GM12874 (cell line): ENCODE data around the gene CFAP54.

Source experiments
- TF ChIP-seq, protein P1 (sequence below): IDR thresholded peaks from 2 replicates; pipeline ENCODE4 v1.5.1; 2011; ENCODE audit warnings: low read depth, mild to moderate bottlenecking, control low read depth, low read length, moderate library complexity; ENCODE audit not compliant: insufficient read depth

Gene CFAP54

DNA sequence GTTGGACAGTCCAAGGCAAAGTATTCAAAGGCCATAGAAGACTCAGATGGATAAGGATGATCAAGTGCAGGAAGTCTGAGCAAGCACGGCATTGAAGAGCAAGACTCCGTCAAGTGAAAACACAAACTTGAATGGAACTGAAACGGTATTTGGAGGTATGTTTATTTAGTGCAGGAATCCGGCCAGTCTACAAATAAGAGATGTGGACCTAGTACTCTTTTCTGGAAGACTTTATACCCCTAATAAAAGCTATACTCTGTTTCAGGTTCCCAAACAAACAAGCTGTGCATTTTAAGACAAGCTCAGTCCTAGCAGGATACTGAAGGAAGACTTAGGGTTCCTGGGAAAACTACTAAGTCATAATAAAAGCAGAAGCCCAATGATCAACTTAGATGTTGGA is 316.9 kb downstream of the CFAP54 start:
- TF ChIP-seq, protein P1, sequence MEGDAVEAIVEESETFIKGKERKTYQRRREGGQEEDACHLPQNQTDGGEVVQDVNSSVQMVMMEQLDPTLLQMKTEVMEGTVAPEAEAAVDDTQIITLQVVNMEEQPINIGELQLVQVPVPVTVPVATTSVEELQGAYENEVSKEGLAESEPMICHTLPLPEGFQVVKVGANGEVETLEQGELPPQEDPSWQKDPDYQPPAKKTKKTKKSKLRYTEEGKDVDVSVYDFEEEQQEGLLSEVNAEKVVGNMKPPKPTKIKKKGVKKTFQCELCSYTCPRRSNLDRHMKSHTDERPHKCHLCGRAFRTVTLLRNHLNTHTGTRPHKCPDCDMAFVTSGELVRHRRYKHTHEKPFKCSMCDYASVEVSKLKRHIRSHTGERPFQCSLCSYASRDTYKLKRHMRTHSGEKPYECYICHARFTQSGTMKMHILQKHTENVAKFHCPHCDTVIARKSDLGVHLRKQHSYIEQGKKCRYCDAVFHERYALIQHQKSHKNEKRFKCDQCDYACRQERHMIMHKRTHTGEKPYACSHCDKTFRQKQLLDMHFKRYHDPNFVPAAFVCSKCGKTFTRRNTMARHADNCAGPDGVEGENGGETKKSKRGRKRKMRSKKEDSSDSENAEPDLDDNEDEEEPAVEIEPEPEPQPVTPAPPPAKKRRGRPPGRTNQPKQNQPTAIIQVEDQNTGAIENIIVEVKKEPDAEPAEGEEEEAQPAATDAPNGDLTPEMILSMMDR: no peak

DNA sequence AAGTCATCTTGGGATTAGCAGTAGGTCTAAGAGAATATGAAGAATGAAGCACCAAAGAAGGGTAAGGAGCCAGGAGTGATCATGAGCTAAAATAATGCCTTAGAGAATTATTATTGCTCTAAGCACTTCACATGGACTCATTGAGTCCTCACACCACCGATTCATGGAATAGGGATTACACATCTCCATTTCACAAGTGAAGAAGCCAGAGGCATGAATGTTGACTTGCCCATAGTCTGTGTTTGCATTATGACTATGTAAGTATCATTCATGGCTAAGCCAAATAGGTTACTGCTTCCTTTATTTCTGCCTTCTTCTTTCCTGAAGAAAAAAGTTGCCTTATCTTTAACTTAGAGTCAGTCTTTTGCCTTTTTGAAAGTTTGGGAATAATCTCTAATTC is 318.4 kb downstream of the CFAP54 start:
- TF ChIP-seq, protein P1: no peak

DNA sequence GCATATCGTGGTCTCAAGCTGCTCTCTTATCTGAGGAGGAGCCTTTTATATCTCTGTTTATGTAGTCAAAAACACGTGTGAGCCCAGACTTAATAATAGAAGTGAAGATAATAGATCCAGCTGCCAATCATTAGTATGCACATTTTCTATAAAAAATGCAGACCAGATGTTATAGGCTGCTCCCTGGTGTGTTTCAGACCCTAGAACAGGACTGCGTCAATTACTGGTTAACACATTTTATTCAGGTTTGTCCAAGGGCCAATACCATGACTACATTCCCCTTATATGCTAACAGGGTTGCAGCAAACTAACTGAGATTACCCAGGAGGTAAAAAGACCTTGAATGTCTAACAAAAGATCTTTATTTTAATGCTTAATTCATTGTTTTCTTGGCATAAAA is 319.2 kb downstream of the CFAP54 start:
- TF ChIP-seq, protein P1: no peak

DNA sequence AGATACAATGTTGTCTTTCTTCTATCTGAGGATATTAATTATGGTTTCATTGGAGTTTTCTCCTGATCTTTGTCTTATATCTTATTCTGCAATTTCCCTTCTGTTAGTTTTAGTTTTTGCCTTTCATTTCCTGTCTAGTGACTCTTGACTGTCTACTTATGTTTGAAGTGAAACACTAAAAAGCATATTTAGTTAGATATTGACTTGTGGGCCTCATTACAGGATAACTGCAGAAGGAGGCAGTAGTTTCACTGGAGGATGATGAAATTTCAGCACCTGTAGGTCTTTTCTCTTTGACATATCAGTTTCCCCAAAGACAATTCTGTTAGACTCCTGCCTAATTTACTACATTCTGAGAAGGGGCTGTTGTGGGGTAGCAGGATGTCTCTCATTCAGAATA is 320.1 kb downstream of the CFAP54 start:
- TF ChIP-seq, protein P1: no peak

DNA sequence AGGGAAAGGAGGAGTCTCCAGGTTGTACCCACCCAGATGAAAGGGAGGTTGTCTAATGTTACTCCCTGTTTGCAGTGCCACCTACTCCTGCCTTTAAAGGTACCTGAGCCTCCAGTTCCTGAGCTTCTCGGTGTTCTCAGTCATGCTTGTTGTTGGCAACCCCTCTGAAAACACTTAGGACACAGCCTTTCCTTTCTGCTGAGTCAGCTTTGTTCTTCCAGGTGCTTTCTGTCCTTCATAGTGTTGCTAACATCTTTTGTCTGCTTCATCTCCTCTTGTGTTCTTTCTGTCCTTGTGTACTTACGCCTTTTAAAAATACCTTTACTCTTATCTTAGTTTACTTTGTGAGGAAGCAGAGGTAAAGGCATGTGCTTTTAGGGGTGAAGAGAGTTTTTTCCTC is 320.7 kb downstream of the CFAP54 start:
- TF ChIP-seq, protein P1: no peak

DNA sequence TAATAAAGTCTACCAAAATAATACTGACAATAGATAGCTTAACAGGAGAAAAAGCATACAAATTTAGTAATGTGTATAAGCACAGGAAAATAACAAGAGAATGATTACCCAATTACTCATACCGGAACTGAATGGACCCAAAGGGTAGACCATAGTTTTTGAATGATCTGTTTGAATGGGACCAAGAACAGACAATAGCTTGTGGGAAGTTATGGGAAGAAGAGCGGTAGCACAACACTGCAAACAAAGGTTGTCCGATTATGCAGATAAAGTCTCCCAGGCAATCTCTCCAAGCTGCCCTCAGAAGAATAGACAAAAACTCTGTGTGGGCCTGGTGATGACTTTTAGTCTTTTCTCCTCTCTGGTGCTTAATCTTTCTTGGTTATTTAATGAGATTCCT is 321.1 kb downstream of the CFAP54 start:
- TF ChIP-seq, protein P1: no peak

DNA sequence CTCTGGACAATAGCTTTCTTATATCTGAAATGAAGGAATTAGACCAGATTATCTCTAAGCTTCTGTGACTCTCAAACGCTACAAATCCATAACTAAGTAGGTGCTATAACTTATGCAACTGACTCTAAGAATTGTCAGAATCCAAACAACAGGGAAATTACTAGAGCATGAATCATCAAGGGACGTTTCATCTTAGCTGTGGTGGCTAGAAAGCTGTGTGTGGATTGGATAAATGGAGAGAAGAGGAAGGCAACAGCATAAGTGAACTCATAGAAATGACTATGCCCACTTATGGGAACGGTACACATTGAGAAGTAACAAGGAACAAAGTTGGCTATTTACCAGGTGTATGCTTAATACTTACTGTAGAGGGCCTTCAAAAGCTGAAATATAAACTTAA is 321.7 kb downstream of the CFAP54 start:
- TF ChIP-seq, protein P1: no peak

DNA sequence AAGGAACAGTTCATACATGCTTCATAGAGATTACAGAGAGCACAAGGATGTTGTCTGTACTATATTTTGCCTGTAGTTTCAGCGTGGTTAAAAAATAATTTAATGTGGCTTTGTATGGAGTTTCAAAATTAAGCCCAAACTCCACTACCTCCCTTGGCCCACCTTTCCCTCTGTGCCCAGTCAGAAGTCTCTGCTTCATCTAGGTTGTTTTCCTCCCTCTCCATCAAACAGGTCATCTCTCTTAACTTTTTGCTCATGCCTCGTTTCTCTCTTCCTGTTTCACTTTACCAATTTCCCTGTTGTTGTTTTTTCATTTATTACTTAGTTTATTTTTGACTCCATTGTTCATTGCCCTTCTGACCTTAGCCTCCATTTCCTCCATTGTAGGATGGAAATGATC is 322.8 kb downstream of the CFAP54 start:
- TF ChIP-seq, protein P1: no peak
